Activated naive CD4-positive, alpha-beta T cell treated with anti-CD3 and anti-CD28 coated beads, Interleukin-2, amount 50 U/mL, for 16 hours (primary cell): ENCODE data around the gene ZKSCAN1.

ENCODE experiments used
- DNase-seq: peaks from one replicate; pipeline ENCODE4 v3.0.0-alpha.2; 2020

ZKSCAN1 gene

DNA sequence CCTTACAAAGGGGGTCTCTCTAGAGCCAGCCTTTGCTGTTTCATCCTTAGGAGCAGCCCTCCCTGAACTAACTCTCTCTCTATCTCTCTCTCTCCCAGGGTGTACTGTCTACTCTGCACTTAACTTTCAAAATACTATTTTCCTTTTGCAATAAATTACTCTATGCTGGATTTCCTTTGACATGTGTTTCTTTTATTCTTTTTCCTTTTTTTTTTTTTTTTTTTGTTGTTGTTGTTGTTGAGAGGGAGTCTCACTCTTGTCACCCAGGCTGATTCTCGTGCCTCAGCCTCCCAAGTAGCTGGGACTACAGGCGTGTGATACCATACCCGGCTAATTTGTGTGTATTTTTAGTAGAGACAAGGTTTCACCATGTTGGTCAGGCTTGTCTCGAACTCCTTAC is 67.6 kb downstream of the ZKSCAN1 start:
- DNase-seq = no peak

DNA sequence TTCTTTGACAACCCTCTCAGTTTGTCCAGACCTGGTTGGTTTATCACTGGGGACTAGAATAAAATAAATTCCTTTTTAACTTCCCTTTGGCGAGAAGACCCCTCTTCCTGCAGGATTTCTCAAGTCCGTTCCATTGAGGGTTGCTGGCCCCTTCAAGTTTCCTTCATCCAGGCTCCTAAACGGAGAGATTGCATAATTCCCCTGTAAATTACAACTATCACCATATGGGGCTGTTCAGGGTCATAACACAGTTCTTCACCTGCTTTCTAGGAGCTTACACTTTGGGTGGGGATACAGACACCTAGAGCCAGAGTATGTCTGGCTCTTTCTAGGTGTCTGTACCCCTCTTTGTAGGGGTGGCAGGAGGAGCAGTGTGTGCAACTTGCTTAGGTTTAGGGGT is 70.1 kb downstream of the ZKSCAN1 start:
- DNase-seq = no peak

DNA sequence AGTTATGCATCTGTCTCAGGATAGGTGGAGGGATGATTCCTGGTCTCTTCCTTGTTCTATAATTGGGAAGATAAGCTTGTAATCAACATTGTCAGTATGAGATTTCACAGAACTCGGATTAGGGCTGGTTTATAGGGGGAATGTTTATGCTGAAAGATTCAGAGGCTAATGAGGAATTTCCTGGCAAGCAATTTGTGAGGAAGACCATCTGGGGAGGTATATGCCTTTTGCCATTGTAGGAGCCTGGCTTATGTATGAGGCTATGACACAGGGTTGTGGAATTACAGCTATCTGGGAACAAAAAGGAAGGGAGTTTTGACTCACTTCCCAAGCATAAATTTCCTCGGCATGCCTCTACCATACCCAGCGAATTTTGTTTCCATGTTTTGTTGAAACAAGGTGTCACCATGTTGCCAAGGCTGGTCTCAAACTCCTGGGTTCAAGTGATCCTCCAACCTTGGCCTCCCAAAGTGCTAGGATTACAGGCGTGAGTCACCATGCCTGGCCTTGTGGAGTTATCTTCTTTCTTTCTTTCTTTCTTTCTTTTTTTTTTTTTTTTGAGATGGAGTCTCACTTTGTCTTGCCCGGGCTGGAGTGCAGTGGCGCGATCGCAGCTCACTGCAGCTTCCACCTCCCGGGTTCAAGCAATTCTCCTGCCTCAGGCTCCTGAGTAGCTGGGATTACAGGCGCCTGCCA is 71.8 kb downstream of the ZKSCAN1 start:
- no peak for DNase-seq

DNA sequence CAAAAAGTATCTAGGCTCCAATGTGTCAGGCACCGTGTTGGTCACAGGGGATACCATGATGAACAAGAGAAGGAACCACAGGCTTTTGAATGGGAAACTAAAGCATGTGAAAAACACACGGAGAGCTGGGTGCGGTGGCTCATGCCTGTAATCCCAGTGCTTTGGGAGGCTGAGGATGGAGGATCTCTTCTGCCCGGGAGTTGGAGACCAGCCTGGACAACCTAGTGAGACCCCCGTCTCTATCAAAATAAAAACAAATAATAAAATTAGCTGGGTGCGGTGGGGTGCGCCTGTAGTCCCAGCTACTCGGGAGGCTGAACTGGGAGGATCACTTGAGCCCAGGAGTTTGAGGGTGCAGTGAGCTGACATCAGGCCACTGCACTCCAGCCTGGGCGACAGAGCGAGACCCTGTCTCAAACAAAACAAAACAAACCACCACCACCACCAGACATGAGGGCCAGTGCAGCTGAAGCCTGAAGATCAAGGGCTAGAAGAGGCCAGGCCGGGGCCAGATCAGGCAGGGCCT is 72.8 kb downstream of the ZKSCAN1 start:
- no peak for DNase-seq

DNA sequence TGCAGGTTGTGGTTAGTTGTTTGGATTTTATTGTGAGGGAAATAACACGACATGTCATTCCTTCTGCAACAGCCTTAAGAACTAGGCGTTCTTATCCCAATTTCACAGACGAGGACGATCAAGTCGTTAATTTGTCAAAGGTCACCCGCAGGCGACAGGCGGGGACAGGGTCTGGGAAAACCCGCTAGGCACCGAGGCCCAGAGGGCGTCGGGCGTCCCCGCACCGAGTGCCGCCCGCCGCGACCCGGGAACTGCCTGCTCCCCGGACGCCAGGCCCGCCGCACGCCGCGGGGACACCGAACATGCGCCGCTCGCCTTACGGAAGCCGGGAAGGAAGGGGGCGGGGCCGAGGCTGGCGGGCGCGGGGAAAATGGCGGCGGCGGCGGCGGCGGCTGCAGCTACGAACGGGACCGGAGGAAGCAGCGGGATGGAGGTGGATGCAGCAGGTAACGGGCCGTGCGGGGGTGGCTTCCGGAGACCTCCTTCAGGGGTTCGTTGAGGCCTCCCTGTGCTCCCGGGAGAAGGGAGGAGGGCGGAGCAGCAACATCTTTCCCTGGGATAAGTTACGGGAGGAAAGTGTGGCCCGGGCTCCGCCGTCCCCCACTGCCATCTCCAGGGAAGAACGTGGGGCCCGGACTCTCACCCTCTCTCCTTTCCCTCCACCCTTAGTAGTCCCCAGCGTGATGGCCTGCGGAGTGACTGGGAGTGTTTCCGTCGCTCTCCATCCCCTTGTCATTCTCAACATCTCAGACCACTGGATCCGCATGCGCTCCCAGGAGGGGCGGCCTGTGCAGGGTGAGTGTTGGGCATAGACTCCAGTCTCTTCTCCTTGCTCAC is 73.4 kb downstream of the ZKSCAN1 start, which contains the start of gene COPS6:
COPS6 (plus strand) TSS at position 349 of the 837 bp plus-strand sequence; CDS start at position 371, 22 bp downstream.
- DNase-seq = peak; percentile 88

DNA sequence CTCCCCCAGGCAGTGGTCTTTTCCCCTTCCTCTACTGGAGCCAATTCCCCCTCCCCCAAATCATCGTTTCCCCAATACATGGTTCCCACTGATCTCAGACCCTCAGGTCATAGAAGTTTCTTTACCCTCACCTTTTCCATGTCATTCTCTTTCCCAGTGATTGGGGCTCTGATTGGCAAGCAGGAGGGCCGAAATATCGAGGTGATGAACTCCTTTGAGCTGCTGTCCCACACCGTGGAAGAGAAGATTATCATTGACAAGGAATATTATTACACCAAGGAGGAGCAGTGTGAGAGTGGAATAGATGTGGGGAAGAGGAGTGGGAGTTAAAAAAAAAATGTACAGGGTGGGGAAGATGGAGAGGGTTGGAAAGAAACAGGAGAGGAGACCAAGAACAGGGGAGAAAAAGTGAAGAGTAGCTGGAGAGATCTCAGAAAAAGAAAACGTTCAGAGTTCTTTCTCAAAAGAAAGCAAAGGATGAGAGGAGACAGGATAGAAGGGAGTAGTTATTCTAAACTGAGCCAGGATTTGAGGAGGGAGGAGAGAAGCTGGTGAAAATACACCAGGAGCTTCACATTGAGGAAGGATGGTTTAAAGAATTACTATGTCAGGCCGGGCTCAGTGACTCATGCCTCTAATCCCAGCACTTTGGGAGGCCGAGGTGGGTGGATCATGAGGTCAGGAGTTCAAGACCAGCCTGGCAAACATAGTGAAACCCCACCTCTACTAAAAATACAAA is 74.2 kb downstream of the ZKSCAN1 start:
- DNase-seq = no peak

DNA sequence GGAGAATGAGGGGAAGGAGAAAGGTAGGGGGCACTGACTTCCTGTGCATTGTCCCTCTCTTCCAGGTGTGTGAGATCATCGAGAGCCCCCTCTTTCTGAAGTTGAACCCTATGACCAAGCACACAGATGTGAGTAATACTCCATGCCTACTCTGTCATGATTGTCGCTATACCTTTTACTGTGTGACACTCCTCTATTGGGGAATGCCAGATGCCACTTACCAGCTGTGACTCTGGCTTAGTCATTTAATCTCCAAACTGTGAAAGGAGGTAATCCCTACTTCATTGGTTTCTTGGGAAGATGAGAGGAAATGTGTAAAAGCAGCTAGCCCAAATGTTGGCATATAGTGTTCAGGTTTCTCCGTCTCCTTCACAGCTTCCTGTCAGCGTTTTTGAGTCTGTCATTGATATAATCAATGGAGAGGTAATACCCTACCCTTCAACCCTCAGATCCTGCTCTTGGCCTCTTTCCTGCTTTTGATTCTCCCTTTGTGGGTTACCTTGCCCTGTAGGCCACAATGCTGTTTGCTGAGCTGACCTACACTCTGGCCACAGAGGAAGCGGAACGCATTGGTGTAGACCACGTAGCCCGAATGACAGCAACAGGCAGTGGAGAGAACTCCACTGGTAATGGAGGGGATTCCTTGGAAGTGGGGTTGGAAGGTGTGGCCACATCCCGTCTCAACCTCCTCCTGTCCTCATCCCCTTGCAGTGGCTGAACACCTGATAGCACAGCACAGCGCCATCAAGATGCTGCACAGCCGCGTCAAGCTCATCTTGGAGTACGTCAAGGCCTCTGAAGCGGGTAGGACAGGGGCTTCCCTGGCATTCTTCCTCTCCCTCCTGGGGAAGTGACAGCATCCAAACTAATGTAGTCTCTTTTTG is 75.4 kb downstream of the ZKSCAN1 start:
- DNase-seq = no peak
